ENCODE results near the gene FKBP7. TPM values are rescaled to one million over a fixed set of nuclear protein-coding genes. Genes with fewer than 3 reads are reported as not detected.
"Not testable (repeated sequence)": the region's sequence is repeated elsewhere in the genome, so short reads cannot be mapped to it uniquely, and the experiment has no call there.

The FKBP7 gene
- total and polyA plus RNA-seq, 2 of the 13 experiments (the other 11 are each of a cell fraction or from before 2014, with no cell fraction given) = 12.4 to 14.8 TPM

DNA sequence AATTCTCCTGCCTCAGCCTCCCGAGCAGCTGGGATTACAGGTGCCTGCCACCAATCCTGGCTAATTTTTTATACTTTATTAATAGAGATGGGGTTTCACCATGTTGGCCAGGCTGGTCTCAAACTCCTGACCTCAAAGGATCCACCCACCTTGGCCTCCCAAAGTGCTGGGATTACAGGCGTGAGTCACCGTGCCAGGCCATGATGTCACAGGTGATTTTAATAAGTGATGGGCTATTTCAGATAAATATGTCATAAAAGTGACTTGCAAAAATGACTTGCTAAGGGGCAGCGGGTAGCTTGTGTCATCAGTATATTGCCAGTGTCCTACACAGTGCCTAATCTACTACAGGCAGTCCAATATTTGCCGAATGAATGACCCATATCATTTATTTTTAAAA is 7.1 kb downstream of the FKBP7 start:
- POLR2A ChIA-PET = interaction anchor here (1.7 to 4.2 kb wide), 2 partner anchors 9 to 20 kb away, joined by 7 to 26 read pairs; partner anchors contain the start of genes PJVK, PLEKHA3 and PRKRA
- H2AFZ ChIP-seq (ENCODE audit: low read length); H3K4me3 ChIP-seq (replicated peaks in 1 of 3; ENCODE audit: insufficient read depth in 1 of 3, low read depth in 2 of 3, low read length in 3 of 3); BruUV-seq (replicated peaks); H3K27ac ChIP-seq (ENCODE audit: extremely low read length, insufficient read depth, low read length); ATAC-seq; H4K20me1 ChIP-seq (ENCODE audit: insufficient read depth, low read length); CTCF ChIA-PET (ENCODE audit: low intra/inter-chr PET ratio, low total read pairs); H3K36me3 ChIP-seq (replicated peaks in 1 of 2; ENCODE audit: control insufficient read depth in 1 of 2, insufficient read depth in 2 of 2, low read length in 2 of 2); H3K9ac ChIP-seq (ENCODE audit: insufficient read depth, low read depth, low read length); intact Hi-C loops (cut with micrococcal nuclease; ENCODE audit: unreplicated experiment); H3K4me2 ChIP-seq (ENCODE audit: low read depth, low read length); H3K79me2 ChIP-seq (ENCODE audit: insufficient read depth, low read length); in situ Hi-C loops (cut with HindIII; ENCODE audit: extremely low pct_ligation_motif_present, low pct_unique_long_range_greater_than_20kb); FAIRE-seq; H3K9me3 ChIP-seq (ENCODE audit: low read length); H3K27me3 ChIP-seq (ENCODE audit: control insufficient read depth in 1 of 2, insufficient read depth in 2 of 2, low read length in 2 of 2); DNase-seq (ENCODE audit: low spot score); TF ChIP-seq ATF7, CREB1 (CRISPR knock-in tag; IDR thresholded peaks at IDR 0.05): not testable (repeated sequence)
- peaks cover 26% of the 10 kb centered on the region for H3K4me1 ChIP-seq (ENCODE audit: insufficient read depth, low read length)
- 98% methylated on average over 5 of the region's 5 CpGs for WGBS (ENCODE audit: low lambda C conversion rate)
- TF ChIP-seq ATF7 (IDR thresholded peaks at IDR 0.05) (0 out of 2 replicates have a peak, but pooled peaks have one; percentile 7), CREB1 (IDR thresholded peaks at IDR 0.05) (peak; percentile 75)

DNA sequence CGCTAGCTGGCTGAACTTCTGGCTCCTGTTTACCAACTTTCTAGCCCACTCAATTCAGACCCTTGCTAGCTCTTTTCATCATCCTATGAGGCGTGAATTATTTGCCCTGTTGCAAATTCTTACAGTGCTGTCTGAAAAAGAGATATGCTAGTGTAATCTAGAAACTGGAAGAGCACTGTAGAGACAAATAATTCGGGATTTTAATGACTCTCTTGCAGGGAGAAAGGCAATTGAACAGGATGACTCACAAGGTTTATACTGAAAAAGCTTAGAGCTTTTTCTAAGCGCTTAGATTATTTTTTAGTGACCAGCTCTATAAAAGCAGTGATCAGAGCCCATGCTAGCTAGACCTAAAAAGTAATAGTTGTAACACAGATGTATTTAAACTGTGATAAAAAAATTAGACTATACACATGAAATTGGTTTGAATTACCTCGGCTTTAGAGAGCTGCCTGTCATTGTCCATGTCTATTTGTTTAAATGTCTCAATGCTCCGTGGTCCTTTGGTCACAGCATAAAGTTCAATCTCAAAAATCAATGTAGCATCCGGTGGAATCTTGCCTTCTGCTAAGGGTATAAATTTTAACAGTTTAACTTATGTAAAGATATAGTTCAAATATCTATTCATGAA is 9.1 kb downstream of the FKBP7 start:
- H3K36me3 ChIP-seq (replicated peaks in 1 of 2; ENCODE audit: control insufficient read depth in 1 of 2, insufficient read depth in 2 of 2, low read length in 2 of 2) = no peaks in the 10 kb centered on the region
- POLR2A ChIA-PET = interaction anchor here (1.0 to 6.4 kb wide), 8 partner anchors 9 to 54 kb away, joined by 3 to 97 read pairs (median 4); partner anchors contain the start of genes FKBP7, PJVK, PLEKHA3 and PRKRA
- in situ Hi-C loops (cut with HindIII; ENCODE audit: extremely low pct_ligation_motif_present, low pct_unique_long_range_greater_than_20kb) (no loop called here), intact Hi-C loops (cut with micrococcal nuclease; ENCODE audit: unreplicated experiment) (loop anchor here (1.0 kb wide), 2 partner anchors 9 to 18 kb away; partner anchors contain the start of genes FKBP7, PJVK and PRKRA)
- no peaks in the 10 kb centered on the region for H3K9me3 ChIP-seq (ENCODE audit: low read length)
- WGBS (ENCODE audit: low lambda C conversion rate) = 16% methylated on average over 7 of the region's 7 CpGs
- ATAC-seq (peak; percentile 95), FAIRE-seq (peak; percentile 32), DNase-seq (ENCODE audit: low spot score) (peak; percentile 79)
- H3K27ac ChIP-seq (ENCODE audit: extremely low read length, insufficient read depth, low read length) = peak overlapping the region; percentile 84
- H2AFZ ChIP-seq (ENCODE audit: low read length) = no peak overlapping the region
- BruUV-seq (replicated peaks) = no TSS peak
- peaks cover 23% of the 10 kb centered on the region for H3K4me1 ChIP-seq (ENCODE audit: insufficient read depth, low read length)
- peak overlapping the region; percentile 55 for H3K4me2 ChIP-seq (ENCODE audit: low read depth, low read length)
- H3K9ac ChIP-seq (ENCODE audit: insufficient read depth, low read depth, low read length) = 0 out of 2 replicates have a peak overlapping the region, but pooled peaks have one; percentile 20
- no peaks in the 10 kb centered on the region for H3K79me2 ChIP-seq (ENCODE audit: insufficient read depth, low read length)
- no peaks in the 10 kb centered on the region for H3K27me3 ChIP-seq (ENCODE audit: control insufficient read depth in 1 of 2, insufficient read depth in 2 of 2, low read length in 2 of 2)
- no peaks in the 10 kb centered on the region for H4K20me1 ChIP-seq (ENCODE audit: insufficient read depth, low read length)
- peak overlapping the region in 2 of 3 experiments; percentile 6 to 16; a peak in 3 of 6 replicates for H3K4me3 ChIP-seq (replicated peaks in 1 of 3; ENCODE audit: insufficient read depth in 1 of 3, low read depth in 2 of 3, low read length in 3 of 3)
- CTCF ChIA-PET (ENCODE audit: low intra/inter-chr PET ratio, low total read pairs) = no interaction called here
- peak; percentile 63 for TF ChIP-seq RARA (CRISPR knock-in tag; IDR thresholded peaks at IDR 0.05)
- peak; percentile 51; the same call in 1 of the 2 replicates for TF ChIP-seq ISL2 (CRISPR knock-in tag; IDR thresholded peaks at IDR 0.05)
- no peak for TF ChIP-seq ATRX (CRISPR knock-in tag; IDR thresholded peaks at IDR 0.05; ENCODE audit: borderline replicate concordance)
- TF ChIP-seq MIXL1 (CRISPR knock-in tag; IDR thresholded peaks at IDR 0.05) = peak; percentile 78
- TF ChIP-seq POGK (CRISPR knock-in tag; conservative IDR thresholded peaks at IDR 0.05) = 0 out of 2 replicates have a peak, but pooled peaks have one; percentile 45
- TF ChIP-seq, protein P1, sequence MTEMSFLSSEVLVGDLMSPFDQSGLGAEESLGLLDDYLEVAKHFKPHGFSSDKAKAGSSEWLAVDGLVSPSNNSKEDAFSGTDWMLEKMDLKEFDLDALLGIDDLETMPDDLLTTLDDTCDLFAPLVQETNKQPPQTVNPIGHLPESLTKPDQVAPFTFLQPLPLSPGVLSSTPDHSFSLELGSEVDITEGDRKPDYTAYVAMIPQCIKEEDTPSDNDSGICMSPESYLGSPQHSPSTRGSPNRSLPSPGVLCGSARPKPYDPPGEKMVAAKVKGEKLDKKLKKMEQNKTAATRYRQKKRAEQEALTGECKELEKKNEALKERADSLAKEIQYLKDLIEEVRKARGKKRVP (CRISPR knock-in tag; IDR thresholded peaks at IDR 0.05) = peak in 1 of 2 experiments; percentile 66; a peak in 2 of 4 replicates
- TF ChIP-seq ZBTB20 (CRISPR knock-in tag; IDR thresholded peaks at IDR 0.05; ENCODE audit: borderline replicate concordance, low read depth) = peak; percentile 56; the same call in 1 of the 2 replicates
- 0 out of 2 replicates have a peak, but pooled peaks have one; percentile 22 for TF ChIP-seq PATZ1 (CRISPR knock-in tag; IDR thresholded peaks at IDR 0.05)
- no peak for TF ChIP-seq ZSCAN25 (CRISPR knock-in tag; IDR thresholded peaks at IDR 0.05)
